Left kidney (tissue), 8 donors: ENCODE results near the gene LALBA. TPM values are rescaled to one million over a fixed set of nuclear protein-coding genes. Genes with fewer than 3 reads are reported as not detected.
"Not testable (repeated sequence)": the region's sequence is repeated elsewhere in the genome, so short reads cannot be mapped to it uniquely, and the experiment has no call there.

Experiments
- DNase-seq: peaks from one replicate; pipeline ENCODE4 v3.0.0-alpha.2; 2013
- long read RNA-seq, 8 donors: transcript quantifications; one replicate each; lab custom pipeline, GENCODE V29; 2026
- polyA plus RNA-seq: library from polyadenylated mRNA; unstranded; fragments of 120-200 nt; gene quantifications from one replicate; pipeline ENCODE4 v1.2.1, GENCODE V29; 2013; ENCODE audit not compliant: insufficient read length

LALBA gene
- not detected for polyA plus RNA-seq
- long read RNA-seq, donor 1 = 0 reads
- long read RNA-seq, donor 2 = 0 reads
- long read RNA-seq, donor 3 = 0 reads
- long read RNA-seq, donor 4 = 0 reads
- long read RNA-seq, donor 5 = 0 reads
- long read RNA-seq, donor 6 = 0 reads
- long read RNA-seq, donor 7 = 0 reads
- long read RNA-seq, donor 8 = 0 reads

- DNase-seq = no peak
Measured at GRCh38 chr12:48569946-48570345, at the start of gene LALBA. Gene LALBA (minus strand): TSS chr12:48570046. CDS start chr12:48570020, 26 bp downstream.

GRCh38 chr12:48618541-48618940 is 48.7 kb upstream of the LALBA start:
- peak; percentile 74 for DNase-seq

- DNase-seq = no peak
Measured at GRCh38 chr12:48615681-48616080, 45.8 kb upstream of the LALBA start.

- no peak for DNase-seq
Measured at GRCh38 chr12:48613321-48613720, 43.5 kb upstream of the LALBA start.

GRCh38 chr12:48602192-48602989 is 32.5 kb upstream of the LALBA start:
- no peak for DNase-seq

GRCh38 chr12:48601013-48601756 is 31.3 kb upstream of the LALBA start:
- no peak for DNase-seq

- DNase-seq = no peak
Measured at GRCh38 chr12:48600552-48600951, 30.7 kb upstream of the LALBA start.

GRCh38 chr12:48592591-48593086 is 22.8 kb upstream of the LALBA start:
- DNase-seq = no peak

- DNase-seq = no peak
Measured at GRCh38 chr12:48586361-48586760, 16.5 kb upstream of the LALBA start.

- DNase-seq = no peak
Measured at GRCh38 chr12:48583728-48584127, 13.9 kb upstream of the LALBA start.

- no peak for DNase-seq
Measured at GRCh38 chr12:48580831-48581230, 11.0 kb upstream of the LALBA start.

GRCh38 chr12:48572326-48572725 is 2.5 kb upstream of the LALBA start:
- no peak for DNase-seq

GRCh38 chr12:48567731-48568130 is 2.1 kb downstream of the LALBA start:
- no peak for DNase-seq

GRCh38 chr12:48557919-48558318 is 11.9 kb downstream of the LALBA start:
- DNase-seq = no peak

GRCh38 chr12:48556631-48557030 is 13.2 kb downstream of the LALBA start:
- no peak for DNase-seq

- DNase-seq = not testable (repeated sequence)
Measured at GRCh38 chr12:48553666-48554343, 16.0 kb downstream of the LALBA start.

GRCh38 chr12:48551636-48552035 is 18.2 kb downstream of the LALBA start:
- DNase-seq = not testable (repeated sequence)

- not testable (repeated sequence) for DNase-seq
Measured at GRCh38 chr12:48547012-48547411, 22.8 kb downstream of the LALBA start.

- no peak for DNase-seq
Measured at GRCh38 chr12:48545833-48546469, 23.9 kb downstream of the LALBA start.

GRCh38 chr12:48542300-48542928 is 27.4 kb downstream of the LALBA start:
- DNase-seq = peak; percentile 24

- no peak for DNase-seq
Measured at GRCh38 chr12:48536602-48537001, 33.2 kb downstream of the LALBA start.
